Fibroblast of pulmonary artery (primary cell): ENCODE data around the gene SORT1.
A peak's percentile ranks its signal among the peaks of the same experiment; 100 is the strongest.

Source experiments
- DNase-seq: peaks from one replicate; pipeline ENCODE4 v3.0.0-alpha.2; 2010; ENCODE audit warnings: low read depth
- H3K4me3 ChIP-seq: replicated peaks from 2 replicates; pipeline ENCODE4 v1.5.1; 2011; ENCODE audit warnings: low read depth, mild to moderate bottlenecking, control low read depth, low read length, moderate library complexity
- TF ChIP-seq, protein P1 (sequence below): IDR thresholded peaks from 2 replicates; pipeline ENCODE4 v1.5.1; 2011; ENCODE audit warnings: mild to moderate bottlenecking, control low read depth, low read length, inconsistent platforms; ENCODE audit errors: missing control alignments

The SORT1 gene

DNA sequence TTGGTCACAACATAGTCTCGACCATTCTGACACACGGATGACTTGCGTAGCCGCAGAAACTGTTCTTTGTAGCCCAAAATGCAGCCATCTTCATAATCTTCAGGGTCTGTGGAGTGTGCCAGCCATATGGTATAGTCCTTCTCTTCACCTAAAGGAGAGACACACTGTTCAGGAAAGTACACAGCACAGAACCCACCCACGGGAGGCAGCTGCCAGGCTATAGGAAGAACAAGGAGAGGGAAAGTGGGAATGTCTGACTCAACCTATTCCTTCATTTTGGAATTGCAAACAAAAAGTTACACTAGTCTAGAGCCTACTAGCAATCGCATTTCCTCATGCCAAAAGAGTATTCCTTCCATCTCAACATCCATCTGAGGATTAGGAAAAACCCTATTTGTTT is 74.7 kb downstream of the SORT1 start:
- TF ChIP-seq, protein P1, sequence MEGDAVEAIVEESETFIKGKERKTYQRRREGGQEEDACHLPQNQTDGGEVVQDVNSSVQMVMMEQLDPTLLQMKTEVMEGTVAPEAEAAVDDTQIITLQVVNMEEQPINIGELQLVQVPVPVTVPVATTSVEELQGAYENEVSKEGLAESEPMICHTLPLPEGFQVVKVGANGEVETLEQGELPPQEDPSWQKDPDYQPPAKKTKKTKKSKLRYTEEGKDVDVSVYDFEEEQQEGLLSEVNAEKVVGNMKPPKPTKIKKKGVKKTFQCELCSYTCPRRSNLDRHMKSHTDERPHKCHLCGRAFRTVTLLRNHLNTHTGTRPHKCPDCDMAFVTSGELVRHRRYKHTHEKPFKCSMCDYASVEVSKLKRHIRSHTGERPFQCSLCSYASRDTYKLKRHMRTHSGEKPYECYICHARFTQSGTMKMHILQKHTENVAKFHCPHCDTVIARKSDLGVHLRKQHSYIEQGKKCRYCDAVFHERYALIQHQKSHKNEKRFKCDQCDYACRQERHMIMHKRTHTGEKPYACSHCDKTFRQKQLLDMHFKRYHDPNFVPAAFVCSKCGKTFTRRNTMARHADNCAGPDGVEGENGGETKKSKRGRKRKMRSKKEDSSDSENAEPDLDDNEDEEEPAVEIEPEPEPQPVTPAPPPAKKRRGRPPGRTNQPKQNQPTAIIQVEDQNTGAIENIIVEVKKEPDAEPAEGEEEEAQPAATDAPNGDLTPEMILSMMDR = no peak
- H3K4me3 ChIP-seq = no peak overlapping the region
- no peak for DNase-seq

DNA sequence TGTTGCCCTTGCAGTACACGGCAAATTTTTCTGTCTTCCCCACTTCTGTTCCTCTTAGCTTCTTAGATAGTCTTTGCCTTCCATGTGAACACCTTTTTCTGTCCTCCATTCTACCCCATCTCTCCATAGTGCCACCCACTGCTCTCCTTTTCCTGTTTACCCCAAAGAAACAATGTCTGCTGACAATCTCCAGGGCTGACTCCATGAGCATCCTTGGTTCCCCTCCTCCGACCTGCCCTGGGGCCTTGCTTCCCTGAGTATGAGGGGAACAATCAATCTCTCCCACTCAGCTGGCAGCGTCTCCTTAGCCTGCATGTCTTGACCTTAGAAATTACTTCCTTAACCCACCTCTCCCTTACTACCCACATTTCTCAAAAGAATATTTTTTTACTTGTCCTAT is 78.6 kb downstream of the SORT1 start:
- TF ChIP-seq, protein P1 = no peak
- no peak for DNase-seq
- no peak overlapping the region for H3K4me3 ChIP-seq

DNA sequence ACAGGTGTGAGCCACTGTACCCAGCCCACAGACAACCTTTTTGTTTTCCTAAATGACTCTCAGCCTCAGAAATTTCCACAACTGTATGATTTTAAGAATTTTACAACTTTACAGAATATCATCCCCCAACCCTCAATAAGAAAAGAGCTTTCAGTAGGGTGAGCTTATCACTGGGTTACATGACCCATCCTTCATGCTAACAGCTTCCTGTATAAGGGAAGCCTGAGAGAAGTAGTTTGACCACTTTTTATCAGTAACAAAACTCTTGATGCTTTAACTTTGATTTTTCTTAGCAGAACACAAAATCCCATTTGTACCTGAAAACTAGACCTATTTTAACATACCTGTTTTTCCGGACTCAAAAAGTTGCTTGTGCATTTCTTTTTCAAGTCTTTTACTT is 81.2 kb downstream of the SORT1 start:
- TF ChIP-seq, protein P1 = no peak
- no peak for DNase-seq

DNA sequence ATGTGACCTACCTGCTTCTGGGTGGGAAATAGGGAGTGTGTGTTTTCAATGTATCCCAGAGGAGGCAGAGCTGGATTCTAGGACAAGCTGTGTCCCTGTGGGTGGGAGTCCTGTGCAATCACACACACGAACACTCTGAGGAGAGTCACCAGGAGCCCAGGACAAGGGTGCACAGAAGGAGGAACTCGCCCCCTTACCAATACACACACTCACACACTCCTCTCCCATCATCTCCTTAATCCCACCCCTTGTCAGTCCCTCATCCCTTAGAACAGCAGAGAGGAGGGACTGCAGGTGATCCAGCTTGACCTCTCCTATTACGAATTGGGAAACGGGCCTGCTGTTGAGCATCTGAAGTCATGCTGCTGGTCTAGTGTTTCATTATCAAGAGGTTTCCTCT is 82.4 kb downstream of the SORT1 start:
- no peak overlapping the region for H3K4me3 ChIP-seq
- TF ChIP-seq, protein P1 = no peak

More for the DNA sequence above, 81.2 kb downstream of the SORT1 start:
- no peak overlapping the region for H3K4me3 ChIP-seq

DNA sequence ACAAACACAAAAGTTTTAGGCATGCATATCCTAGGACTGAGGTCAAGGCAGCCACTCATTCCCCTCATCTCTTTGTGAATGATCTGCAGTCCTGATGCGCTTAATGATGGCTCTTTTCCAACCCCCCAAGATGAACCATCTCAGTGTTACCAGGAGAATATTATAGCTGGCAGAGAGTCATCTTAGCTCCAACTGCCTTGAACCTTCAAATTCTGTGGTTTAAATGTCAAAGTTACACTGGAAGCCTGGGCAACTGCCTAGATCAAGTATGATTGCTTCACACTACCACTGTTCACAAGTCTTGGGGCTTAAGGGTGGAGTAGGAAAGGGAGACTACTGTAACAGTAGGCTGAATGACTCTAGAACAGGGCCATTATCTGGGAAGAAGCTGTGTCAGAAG is 82.9 kb downstream of the SORT1 start:
- no peak overlapping the region for H3K4me3 ChIP-seq
- DNase-seq = no peak
- TF ChIP-seq, protein P1 = no peak

More for the DNA sequence above, 82.4 kb downstream of the SORT1 start:
- DNase-seq = no peak

DNA sequence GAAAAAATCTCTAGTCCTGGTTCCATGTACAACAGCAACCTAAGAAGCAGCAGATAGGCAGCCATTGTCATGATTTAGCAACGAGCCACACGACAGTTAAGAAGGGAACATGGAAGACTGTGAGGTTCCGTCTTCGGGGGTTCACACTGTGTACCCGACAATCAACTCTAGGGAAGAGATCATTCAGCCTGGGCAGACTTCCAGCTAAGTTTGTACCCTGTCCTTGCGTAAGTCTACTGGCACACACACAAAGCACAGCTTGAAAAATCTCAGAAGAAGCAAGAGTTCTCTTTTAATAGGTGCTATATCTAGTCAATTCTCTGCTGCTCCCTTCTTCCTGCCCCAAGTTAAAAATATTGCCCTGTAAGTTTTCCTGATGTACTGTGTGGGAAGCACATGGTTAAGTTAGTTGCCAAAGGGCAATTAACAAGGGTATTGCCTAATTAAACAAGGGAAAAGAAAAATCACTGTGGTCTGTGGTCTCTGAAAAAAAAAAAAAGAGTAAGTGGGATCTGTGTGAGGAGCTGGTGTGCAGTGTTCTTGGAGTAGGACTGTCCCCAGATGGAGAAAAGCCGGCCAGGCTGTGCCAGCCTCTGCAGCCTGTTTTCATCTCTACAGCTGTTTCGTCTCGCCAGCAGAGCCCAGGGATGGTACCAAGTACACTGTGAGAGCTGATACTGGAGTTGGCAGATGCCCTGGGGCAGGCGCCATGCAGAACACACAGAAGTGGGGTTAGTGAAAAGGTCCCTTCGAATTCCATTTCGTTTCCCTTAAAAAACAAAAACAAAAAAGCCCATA is 84.5 kb downstream of the SORT1 start:
- TF ChIP-seq, protein P1 = no peak
- no peak overlapping the region for H3K4me3 ChIP-seq
- peak; percentile 35 for DNase-seq

DNA sequence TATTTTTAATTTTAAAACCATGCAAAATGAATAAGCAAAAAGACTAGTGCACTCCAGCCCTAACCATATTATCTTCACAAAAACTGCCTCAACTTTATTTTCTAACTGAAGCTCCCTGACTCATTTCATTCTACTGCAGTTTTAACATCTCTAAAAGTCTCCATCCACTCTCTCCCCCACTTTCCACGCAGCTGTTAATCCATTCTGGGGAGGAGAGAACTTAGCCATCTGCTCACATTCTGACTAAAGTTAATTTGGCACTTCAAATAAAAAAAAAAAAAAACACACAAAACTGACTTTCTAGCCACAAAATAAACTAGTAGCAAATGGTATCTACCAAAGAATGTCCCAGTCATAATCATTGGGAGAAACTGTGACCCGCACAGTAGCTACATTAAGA is 85.5 kb downstream of the SORT1 start:
- TF ChIP-seq, protein P1 = no peak
- no peak overlapping the region for H3K4me3 ChIP-seq
- no peak for DNase-seq
